Kidney epithelial cell (primary cell): Measurements from ENCODE around the gene PCDHGA6. TPM values are rescaled to one million over a fixed set of nuclear protein-coding genes. Genes with fewer than 3 reads are reported as not detected.
"Not testable (repeated sequence)": the region's sequence is repeated elsewhere in the genome, so short reads cannot be mapped to it uniquely, and the experiment has no call there.

Experiments used
- DNase-seq: peaks from one replicate; pipeline ENCODE4 v3.0.0-alpha.2; 2010; ENCODE audit warnings: low read depth
- H3K27me3 ChIP-seq: 2 replicates; pipeline ENCODE4 v1.6.0; 2011; ENCODE audit warnings: low read length; ENCODE audit not compliant: control insufficient read depth, insufficient read depth
- H3K36me3 ChIP-seq: 2 replicates; pipeline ENCODE4 v1.5.1; 2011; ENCODE audit warnings: low read length; ENCODE audit not compliant: control insufficient read depth, insufficient read depth
- H3K4me3 ChIP-seq: 2 replicates; pipeline ENCODE4 v1.5.1; 2011; ENCODE audit warnings: low read depth, mild to moderate bottlenecking, control low read depth, low read length
- total RNA-seq: library from RNA; depleted of rRNA; stranded (reverse); fragments of >200 nt; gene quantifications from 2 replicates; pipeline ENCODE4 v1.2.3, GENCODE V29; 2015
- TF ChIP-seq, protein P1 (sequence below): IDR thresholded peaks from 2 replicates; pipeline ENCODE4 v1.5.1; 2011; ENCODE audit warnings: mild to moderate bottlenecking, moderate library complexity, low read length, control low read depth, inconsistent platforms; ENCODE audit not compliant: insufficient read depth, poor library complexity, severe bottlenecking

Gene PCDHGA6
- 1.7 and 3.1 TPM in 2 replicates for total RNA-seq

DNA sequence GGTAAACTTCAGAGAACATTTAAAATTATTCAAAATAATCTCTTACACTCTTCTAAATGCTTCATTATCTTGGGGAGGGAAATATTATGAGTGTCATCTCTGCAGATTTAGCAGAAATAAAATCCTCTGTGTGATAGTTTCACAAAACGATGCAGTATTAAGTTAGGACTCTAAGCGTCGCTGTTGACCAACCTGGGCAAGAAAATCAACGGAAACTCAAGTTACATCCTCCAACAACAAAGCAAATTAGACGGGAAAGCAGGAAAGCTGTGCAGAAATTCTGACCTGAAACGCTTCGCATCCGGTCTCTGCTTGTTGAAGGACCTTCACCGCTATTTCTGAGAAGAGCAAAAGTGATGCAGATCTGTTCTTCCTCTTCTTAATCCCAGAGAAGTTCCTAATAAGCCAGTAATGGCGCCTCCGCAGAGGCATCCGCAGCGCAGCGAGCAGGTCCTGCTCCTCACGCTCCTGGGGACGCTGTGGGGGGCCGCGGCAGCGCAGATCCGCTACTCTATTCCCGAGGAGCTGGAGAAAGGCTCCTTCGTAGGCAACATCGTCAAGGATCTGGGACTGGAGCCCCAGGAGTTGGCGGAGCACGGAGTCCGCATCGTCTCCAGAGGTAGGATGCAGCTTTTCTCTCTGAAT lies at the start of gene PCDHGA6:
Gene PCDHGA6 (plus strand): TSS at position 219 of the 645 bp plus-strand sequence. CDS start 193 bp downstream, at position 412.
- TF ChIP-seq, protein P1, sequence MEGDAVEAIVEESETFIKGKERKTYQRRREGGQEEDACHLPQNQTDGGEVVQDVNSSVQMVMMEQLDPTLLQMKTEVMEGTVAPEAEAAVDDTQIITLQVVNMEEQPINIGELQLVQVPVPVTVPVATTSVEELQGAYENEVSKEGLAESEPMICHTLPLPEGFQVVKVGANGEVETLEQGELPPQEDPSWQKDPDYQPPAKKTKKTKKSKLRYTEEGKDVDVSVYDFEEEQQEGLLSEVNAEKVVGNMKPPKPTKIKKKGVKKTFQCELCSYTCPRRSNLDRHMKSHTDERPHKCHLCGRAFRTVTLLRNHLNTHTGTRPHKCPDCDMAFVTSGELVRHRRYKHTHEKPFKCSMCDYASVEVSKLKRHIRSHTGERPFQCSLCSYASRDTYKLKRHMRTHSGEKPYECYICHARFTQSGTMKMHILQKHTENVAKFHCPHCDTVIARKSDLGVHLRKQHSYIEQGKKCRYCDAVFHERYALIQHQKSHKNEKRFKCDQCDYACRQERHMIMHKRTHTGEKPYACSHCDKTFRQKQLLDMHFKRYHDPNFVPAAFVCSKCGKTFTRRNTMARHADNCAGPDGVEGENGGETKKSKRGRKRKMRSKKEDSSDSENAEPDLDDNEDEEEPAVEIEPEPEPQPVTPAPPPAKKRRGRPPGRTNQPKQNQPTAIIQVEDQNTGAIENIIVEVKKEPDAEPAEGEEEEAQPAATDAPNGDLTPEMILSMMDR = peak; percentile 34
- Histone ChIP-seq H3K36me3 (no peaks in the 10 kb centered on the region), H3K27me3 (peaks cover 21% of the 10 kb centered on the region), H3K4me3 (no peak within 1 kb of the TSS)
- DNase-seq = no peak

DNA sequence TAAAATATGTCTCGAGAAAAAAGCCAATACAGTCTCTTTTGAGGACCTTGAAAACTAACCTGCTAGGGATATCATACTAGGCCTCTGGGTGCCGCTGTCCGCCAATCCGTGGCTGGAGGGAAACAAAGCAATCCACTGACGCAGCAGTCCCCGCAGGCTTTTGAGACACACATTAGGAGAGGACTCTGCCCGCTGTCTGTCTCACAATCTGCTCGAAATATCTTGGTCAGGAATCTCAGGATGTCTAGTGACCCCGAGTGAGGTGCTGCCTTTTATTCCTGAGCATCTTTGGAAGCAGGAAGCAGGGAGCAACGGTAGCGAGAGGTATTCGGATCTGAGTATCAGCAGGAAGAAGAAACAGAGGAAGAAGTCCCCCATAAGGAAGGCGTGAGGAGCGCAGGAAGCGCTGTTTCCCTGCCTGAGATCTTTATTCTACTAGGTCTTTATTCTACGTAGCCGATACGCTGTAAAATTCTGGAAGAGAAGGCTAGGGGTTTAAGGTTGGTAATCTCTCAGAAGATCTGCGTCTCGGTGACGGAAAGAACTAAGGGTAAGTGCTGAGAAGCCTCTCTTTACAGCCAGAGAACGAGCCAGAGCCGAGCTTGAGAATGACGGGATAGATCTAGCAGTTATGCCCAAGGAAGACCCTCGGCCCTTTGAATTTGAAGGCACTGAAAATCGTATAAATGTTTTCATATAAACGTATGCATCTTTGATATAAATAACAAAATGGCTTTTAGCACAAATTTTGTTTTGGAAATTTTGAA lies 47.4 kb upstream of the PCDHGA6 start:
- H3K36me3 ChIP-seq = no peaks in the 10 kb centered on the region
- no peaks in the 10 kb centered on the region for H3K27me3 ChIP-seq
- H3K4me3 ChIP-seq = peak overlapping the region; percentile 24
- TF ChIP-seq, protein P1 = peak; percentile 63
- no peak for DNase-seq

DNA sequence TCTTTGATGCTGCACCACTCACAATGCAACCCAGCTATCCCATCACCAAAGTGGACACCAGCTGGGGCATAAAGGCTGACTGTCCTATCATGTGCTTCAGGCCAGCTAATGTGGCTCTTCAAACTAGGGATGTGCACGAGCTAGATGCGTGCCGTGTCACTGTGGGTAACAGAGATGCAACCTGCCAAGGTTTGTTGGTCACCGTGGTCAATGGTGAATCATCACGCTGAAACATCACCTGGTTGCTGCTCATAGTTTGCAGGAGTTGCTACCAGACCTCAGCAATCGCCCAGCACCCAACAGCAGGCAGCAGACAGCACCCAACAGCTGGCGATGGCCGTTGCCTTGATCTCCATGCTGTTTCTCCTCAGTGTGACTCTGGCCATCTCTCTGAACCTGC lies 45.5 kb upstream of the PCDHGA6 start:
- TF ChIP-seq, protein P1 = no peak
- no peaks in the 10 kb centered on the region for H3K36me3 ChIP-seq
- no peak overlapping the region for H3K4me3 ChIP-seq
- DNase-seq = no peak
- peaks cover 5% of the 10 kb centered on the region for H3K27me3 ChIP-seq

DNA sequence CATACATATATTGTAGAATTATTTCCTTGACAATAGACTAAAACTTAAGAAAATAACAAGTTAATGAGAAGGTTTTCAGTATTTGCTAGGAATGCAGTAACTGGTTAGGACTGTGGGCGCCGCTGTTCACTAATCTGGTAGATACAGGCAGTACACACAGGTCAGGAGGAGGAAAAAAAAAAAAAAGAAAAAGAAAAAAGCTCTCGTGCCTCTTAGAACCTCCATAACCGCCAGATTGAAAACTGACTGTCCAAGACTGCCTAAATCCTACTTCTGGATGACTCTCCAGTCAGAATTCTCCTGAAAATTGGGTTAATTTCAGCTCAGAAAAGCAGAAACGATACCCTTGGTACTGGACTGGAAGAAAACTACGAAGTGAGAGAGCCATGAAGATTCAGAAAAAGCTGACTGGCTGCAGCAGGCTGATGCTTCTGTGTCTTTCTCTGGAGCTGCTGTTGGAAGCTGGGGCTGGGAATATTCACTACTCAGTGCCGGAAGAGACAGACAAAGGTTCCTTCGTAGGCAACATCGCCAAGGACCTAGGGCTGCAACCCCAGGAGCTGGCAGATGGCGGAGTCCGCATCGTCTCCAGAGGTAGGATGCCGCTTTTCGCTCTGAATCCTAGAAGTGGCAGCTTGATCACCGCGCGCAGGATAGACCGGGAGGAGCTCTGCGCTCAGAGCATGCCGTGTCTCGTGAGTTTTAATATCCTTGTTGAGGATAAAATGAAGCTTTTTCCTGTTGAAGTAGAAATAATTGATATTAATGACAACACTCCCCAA lies 43.2 kb upstream of the PCDHGA6 start, which contains the start of gene PCDHGA1:
Gene PCDHGA1 (plus strand): TSS at position 216 of the 782 bp plus-strand sequence.
- TF ChIP-seq, protein P1 = peak; percentile 27
- H3K36me3 ChIP-seq = no peaks in the 10 kb centered on the region
- no peak within 1 kb of the TSS for H3K4me3 ChIP-seq
- no peak for DNase-seq
- H3K27me3 ChIP-seq = peaks cover 7% of the 10 kb centered on the region

DNA sequence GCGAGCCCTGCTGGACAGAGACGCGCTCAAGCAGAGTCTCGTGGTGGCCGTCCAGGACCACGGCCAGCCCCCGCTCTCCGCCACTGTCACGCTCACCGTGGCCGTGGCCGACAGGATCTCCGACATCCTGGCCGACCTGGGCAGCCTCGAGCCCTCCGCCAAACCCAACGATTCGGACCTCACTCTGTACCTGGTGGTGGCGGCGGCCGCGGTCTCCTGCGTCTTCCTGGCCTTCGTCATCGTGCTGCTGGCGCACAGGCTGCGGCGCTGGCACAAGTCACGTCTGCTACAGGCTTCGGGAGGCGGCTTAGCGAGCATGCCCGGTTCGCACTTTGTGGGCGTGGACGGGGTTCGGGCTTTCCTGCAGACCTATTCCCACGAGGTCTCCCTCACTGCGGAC lies 41.1 kb upstream of the PCDHGA6 start:
- H3K4me3 ChIP-seq, DNase-seq, H3K27me3 ChIP-seq, H3K36me3 ChIP-seq: not testable (repeated sequence)

DNA sequence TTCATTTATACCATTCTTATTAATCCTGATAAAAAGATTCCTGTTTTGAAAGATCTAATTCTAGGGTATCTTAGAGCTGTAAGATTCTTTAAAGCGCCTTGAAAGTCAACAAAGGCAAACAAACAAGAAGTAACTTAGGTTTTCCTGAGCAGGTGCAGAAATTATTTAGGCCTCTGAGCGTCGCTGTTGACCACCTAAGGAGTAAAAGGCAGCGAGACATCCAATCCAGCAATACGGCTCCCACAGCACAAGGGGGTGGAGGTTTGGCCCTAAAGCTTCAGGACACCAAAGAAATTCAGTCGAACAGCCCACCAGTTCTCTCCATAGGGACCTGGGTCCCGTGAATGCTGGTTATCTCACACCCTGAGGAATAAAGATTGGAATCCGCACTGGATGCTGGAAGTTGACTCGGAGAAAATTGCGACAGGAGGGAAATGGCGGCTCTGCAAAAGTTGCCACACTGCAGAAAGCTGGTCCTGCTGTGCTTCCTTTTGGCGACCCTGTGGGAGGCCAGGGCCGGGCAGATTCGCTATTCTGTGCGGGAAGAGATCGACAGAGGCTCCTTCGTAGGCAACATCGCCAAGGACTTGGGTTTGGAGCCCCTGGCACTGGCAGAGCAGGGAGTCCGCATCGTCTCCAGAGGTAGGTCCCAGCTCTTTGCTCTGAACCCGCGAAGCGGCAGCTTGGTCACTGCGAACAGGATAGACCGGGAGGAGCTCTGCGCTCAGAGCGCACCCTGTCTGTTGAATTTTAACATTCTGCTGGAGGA lies 35.0 kb upstream of the PCDHGA6 start, which contains the start of gene PCDHGA2:
Gene PCDHGA2 (plus strand): TSS at position 223 of the 769 bp plus-strand sequence.
- no peak for DNase-seq
- Histone ChIP-seq H3K4me3 (peak within 1 kb of the TSS; percentile 24), H3K27me3 (peaks cover 16% of the 10 kb centered on the region), H3K36me3 (no peaks in the 10 kb centered on the region)
- TF ChIP-seq, protein P1 = peak; percentile 51

DNA sequence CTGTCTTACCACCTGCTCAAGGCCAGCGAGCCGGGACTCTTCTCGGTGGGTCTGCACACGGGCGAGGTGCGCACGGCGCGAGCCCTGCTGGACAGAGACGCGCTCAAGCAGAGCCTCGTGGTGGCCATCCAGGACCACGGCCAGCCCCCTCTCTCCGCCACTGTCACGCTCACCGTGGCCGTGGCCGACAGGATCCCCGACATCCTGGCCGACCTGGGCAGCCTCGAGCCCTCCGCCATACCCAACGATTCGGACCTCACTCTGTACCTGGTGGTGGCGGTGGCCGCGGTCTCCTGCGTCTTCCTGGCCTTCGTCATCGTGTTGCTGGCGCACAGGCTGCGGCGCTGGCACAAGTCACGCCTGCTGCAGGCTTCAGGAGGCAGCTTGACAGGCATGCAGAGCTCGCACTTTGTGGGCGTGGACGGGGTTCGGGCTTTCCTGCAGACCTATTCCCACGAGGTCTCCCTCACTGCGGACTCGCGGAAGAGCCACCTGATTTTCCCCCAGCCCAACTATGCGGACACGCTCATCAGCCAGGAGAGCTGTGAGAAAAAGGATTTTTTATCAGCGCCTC lies 32.8 kb upstream of the PCDHGA6 start:
- peaks cover 18% of the 10 kb centered on the region for H3K27me3 ChIP-seq
- not testable (repeated sequence) for DNase-seq, H3K4me3 ChIP-seq, H3K36me3 ChIP-seq
